ENCODE results near the gene OLFM1. TPM values are rescaled to one million over a fixed set of nuclear protein-coding genes. Genes with fewer than 3 reads are reported as not detected.

OLFM1 gene
- total and polyA plus RNA-seq, 2 donors (not counting 1 experiment from before 2014, with no cell fraction given) = 0.07 TPM; not detected in 1

DNA sequence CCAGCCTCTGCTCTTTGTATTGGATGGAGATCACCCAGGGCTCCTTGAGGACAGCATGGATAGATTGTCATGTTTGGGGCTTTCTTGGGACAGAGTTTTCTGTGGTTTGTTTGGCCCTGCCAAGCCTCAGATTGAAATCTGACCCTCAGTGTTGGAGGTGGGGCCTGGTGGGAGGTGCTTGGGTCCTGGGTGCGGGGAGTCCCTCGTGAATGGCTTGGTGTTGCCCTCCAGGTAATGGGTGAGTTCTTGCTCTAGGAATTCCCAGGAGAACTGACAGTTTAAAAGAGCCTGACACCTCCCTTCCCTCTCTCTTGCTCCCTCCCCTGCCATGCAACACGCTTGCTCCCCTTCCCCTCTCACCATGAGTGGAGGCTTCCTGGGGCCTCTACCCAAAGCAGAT is 48.6 kb upstream of the OLFM1 start:
- Histone ChIP-seq H4K20me1 (ENCODE audit: control insufficient read depth, insufficient read depth, low read length, poor library complexity, severe bottlenecking) (no peaks in the 10 kb centered on the region), H2AFZ (ENCODE audit: insufficient read depth, low read depth, low read length, poor library complexity, severe bottlenecking) (no peak overlapping the region), H3K27me3 (replicated peaks in 1 of 4; ENCODE audit: control extremely low read depth in 1 of 4, control insufficient read depth in 3 of 4, insufficient read depth in 4 of 4, low read length in 3 of 4) (peaks cover 0 to 3% (median 0%) of the 10 kb centered on the region in 4 experiments), H3K4me1 (ENCODE audit: control insufficient read depth in 2 of 2, insufficient read depth in 2 of 2, low read length in 2 of 2) (no peaks in the 10 kb centered on the region), H3K4me3 (ENCODE audit: control extremely low read depth in 1 of 5, extremely low read depth in 1 of 5, insufficient read depth in 1 of 5, low read depth in 2 of 5, low read length in 4 of 5) (no peak overlapping the region), H3K4me2 (replicated peaks; ENCODE audit: low read depth, low read length, poor library complexity, severe bottlenecking) (no peak overlapping the region), H3K9me3 (ENCODE audit: control extremely low read depth in 1 of 3, control insufficient read depth in 2 of 3, insufficient read depth in 1 of 3, low read length in 2 of 3) (no peaks in the 10 kb centered on the region), H3K27ac (ENCODE audit: low read length in 2 of 2) (no peak overlapping the region), H3K36me3 (replicated peaks in 1 of 2; ENCODE audit: control extremely low read depth in 1 of 2, control insufficient read depth in 1 of 2, extremely low read depth in 1 of 2, insufficient read depth in 2 of 2, low read length in 1 of 2) (no peaks in the 10 kb centered on the region), H3K79me2 (ENCODE audit: control insufficient read depth, insufficient read depth, low read length) (no peaks in the 10 kb centered on the region), H3K9ac (ENCODE audit: low read length) (no peak overlapping the region)
- WGBS (ENCODE audit: insufficient coverage) = 83% methylated on average over 1 of the region's 3 CpGs
- Mint-ChIP-seq H3K27ac (no peak overlapping the region), H3K4me3 (no peak overlapping the region), H3K27me3 (peaks cover 29% of the 10 kb centered on the region), H3K9me3 (ENCODE audit: insufficient read depth) (no peaks in the 10 kb centered on the region), H3K4me1 (no peaks in the 10 kb centered on the region)
- TF ChIP-seq, protein P1, sequence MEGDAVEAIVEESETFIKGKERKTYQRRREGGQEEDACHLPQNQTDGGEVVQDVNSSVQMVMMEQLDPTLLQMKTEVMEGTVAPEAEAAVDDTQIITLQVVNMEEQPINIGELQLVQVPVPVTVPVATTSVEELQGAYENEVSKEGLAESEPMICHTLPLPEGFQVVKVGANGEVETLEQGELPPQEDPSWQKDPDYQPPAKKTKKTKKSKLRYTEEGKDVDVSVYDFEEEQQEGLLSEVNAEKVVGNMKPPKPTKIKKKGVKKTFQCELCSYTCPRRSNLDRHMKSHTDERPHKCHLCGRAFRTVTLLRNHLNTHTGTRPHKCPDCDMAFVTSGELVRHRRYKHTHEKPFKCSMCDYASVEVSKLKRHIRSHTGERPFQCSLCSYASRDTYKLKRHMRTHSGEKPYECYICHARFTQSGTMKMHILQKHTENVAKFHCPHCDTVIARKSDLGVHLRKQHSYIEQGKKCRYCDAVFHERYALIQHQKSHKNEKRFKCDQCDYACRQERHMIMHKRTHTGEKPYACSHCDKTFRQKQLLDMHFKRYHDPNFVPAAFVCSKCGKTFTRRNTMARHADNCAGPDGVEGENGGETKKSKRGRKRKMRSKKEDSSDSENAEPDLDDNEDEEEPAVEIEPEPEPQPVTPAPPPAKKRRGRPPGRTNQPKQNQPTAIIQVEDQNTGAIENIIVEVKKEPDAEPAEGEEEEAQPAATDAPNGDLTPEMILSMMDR (IDR thresholded peaks at IDR 0.05) = no peak
- TF ChIP-seq EZH2 (IDR thresholded peaks at IDR 0.05; ENCODE audit: borderline replicate concordance, insufficient read depth, low read depth, low read length, poor library complexity, severe bottlenecking) = no peak
- intact Hi-C loops (cut with micrococcal nuclease) = no loop called here
- ChIA-PET POLR2A (no interaction called here), CTCF (no interaction called here)
- DNase-seq (no peak), ATAC-seq (ENCODE audit: low read depth) (no peak)

DNA sequence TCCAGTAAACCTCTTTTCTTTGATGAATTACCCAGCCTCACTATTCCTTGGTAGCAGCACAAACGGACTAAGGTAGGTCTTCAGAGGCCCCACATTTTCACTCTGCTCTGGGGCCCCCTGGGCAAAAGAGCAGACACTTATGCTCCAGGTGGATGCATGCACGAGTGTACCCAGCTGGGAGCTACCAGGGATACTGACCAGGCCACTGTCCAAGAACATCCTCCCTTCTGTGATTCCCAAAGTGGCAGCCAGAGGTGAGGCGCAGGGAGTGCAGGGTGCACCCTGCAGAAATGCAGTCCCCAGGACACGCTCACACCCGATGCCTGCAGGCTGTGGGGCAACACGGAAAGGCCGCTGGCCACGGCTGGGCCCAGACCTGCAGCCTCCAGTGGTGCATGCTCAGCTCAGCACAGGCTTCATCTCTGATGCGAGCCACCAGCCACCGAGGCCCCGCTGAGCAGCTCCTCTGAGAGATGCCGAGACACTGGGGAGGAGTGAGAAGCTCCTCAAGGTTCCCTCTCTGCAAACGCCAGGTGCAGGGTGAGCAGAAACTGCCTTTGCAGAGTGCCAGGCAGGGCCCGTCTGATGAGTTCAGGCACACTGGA is 48.1 kb upstream of the OLFM1 start:
- H3K36me3 ChIP-seq (replicated peaks in 1 of 2; ENCODE audit: control extremely low read depth in 1 of 2, control insufficient read depth in 1 of 2, extremely low read depth in 1 of 2, insufficient read depth in 2 of 2, low read length in 1 of 2) = no peaks in the 10 kb centered on the region
- DNase-seq (no peak), ATAC-seq (ENCODE audit: low read depth) (no peak)
- CTCF ChIA-PET = no interaction called here
- no peaks in the 10 kb centered on the region for H3K4me1 ChIP-seq (ENCODE audit: control insufficient read depth in 2 of 2, insufficient read depth in 2 of 2, low read length in 2 of 2)
- peaks cover 27% of the 10 kb centered on the region for H3K27me3 Mint-ChIP-seq
- H4K20me1 ChIP-seq (ENCODE audit: control insufficient read depth, insufficient read depth, low read length, poor library complexity, severe bottlenecking) = no peaks in the 10 kb centered on the region
- no peak overlapping the region for H3K27ac ChIP-seq (ENCODE audit: low read length in 2 of 2)
- H3K4me2 ChIP-seq (replicated peaks; ENCODE audit: low read depth, low read length, poor library complexity, severe bottlenecking) = no peak overlapping the region
- no peak overlapping the region for H3K27ac Mint-ChIP-seq
- H3K9ac ChIP-seq (ENCODE audit: low read length) = no peak overlapping the region
- H3K9me3 Mint-ChIP-seq (ENCODE audit: insufficient read depth) = no peaks in the 10 kb centered on the region
- WGBS (ENCODE audit: insufficient coverage) = 85% methylated on average over 14 of the region's 14 CpGs
- POLR2A ChIA-PET = interaction anchor here (0.6 kb wide), 1 partner anchor 1879 kb away, joined by 4 read pairs; no protein-coding TSS in a partner anchor
- intact Hi-C loops (cut with micrococcal nuclease) = no loop called here
- TF ChIP-seq, protein P1 (IDR thresholded peaks at IDR 0.05) = no peak
- TF ChIP-seq EZH2 (IDR thresholded peaks at IDR 0.05; ENCODE audit: borderline replicate concordance, insufficient read depth, low read depth, low read length, poor library complexity, severe bottlenecking) = no peak
- no peaks in the 10 kb centered on the region for H3K79me2 ChIP-seq (ENCODE audit: control insufficient read depth, insufficient read depth, low read length)
- H3K4me3 Mint-ChIP-seq = no peak overlapping the region
- no peaks in the 10 kb centered on the region for H3K9me3 ChIP-seq (ENCODE audit: control extremely low read depth in 1 of 3, control insufficient read depth in 2 of 3, insufficient read depth in 1 of 3, low read length in 2 of 3)
- no peaks in the 10 kb centered on the region for H3K4me1 Mint-ChIP-seq
- peaks cover 0 to 3% (median 0%) of the 10 kb centered on the region in 4 experiments for H3K27me3 ChIP-seq (replicated peaks in 1 of 4; ENCODE audit: control extremely low read depth in 1 of 4, control insufficient read depth in 3 of 4, insufficient read depth in 4 of 4, low read length in 3 of 4)
- no peak overlapping the region for H3K4me3 ChIP-seq (ENCODE audit: control extremely low read depth in 1 of 5, extremely low read depth in 1 of 5, insufficient read depth in 1 of 5, low read depth in 2 of 5, low read length in 4 of 5)
- H2AFZ ChIP-seq (ENCODE audit: insufficient read depth, low read depth, low read length, poor library complexity, severe bottlenecking) = no peak overlapping the region
